ENCODE data around the gene CCSAP.

DNA sequence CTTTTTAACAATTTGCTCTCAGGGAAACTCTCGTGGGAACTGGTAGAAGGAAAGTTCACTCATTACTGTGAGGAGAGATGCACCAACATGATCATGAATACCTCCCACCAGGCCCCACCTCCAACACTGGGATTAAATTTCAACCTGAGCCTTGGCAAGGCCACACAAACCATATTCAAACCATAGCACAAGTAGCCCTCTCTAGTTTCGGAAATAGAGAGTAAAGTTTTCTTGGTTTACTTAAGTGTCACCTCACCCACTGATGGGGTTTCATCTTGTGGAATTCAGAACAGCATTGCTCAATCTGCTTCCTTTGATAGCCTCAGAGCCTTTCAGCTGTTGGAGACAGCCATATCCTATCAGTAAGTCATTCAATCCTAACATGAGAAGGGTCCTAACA lies 25.5 kb upstream of the CCSAP start:
- TF ChIP-seq REST (IDR thresholded peaks at IDR 0.05; ENCODE audit: low read depth, low read length), result no peak
- TF ChIP-seq, protein P1, sequence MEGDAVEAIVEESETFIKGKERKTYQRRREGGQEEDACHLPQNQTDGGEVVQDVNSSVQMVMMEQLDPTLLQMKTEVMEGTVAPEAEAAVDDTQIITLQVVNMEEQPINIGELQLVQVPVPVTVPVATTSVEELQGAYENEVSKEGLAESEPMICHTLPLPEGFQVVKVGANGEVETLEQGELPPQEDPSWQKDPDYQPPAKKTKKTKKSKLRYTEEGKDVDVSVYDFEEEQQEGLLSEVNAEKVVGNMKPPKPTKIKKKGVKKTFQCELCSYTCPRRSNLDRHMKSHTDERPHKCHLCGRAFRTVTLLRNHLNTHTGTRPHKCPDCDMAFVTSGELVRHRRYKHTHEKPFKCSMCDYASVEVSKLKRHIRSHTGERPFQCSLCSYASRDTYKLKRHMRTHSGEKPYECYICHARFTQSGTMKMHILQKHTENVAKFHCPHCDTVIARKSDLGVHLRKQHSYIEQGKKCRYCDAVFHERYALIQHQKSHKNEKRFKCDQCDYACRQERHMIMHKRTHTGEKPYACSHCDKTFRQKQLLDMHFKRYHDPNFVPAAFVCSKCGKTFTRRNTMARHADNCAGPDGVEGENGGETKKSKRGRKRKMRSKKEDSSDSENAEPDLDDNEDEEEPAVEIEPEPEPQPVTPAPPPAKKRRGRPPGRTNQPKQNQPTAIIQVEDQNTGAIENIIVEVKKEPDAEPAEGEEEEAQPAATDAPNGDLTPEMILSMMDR (IDR thresholded peaks at IDR 0.05), result no peak
- no peak for TF ChIP-seq EP300 (IDR thresholded peaks at IDR 0.05; ENCODE audit: borderline replicate concordance in 1 of 2, low read depth in 1 of 2, low read length in 1 of 2)
- TF ChIP-seq GATA2 (CRISPR knock-in tag; IDR thresholded peaks at IDR 0.05), result no peak
- no peak for TF ChIP-seq YY1 (IDR thresholded peaks at IDR 0.05; ENCODE audit: low read depth)
- TF ChIP-seq POLR2AphosphoS5 (IDR thresholded peaks at IDR 0.05; ENCODE audit: low read depth, low read length), result no peak
- no peak for TF ChIP-seq EZH2phosphoT487 (IDR thresholded peaks at IDR 0.05; ENCODE audit: borderline replicate concordance, low read depth)
- TF ChIP-seq TAF1 (IDR thresholded peaks at IDR 0.05; ENCODE audit: borderline replicate concordance, low read depth, low read length), result no peak
